Measurements from ENCODE around the gene TMEM92.

- no peak for TF ChIP-seq POLR2A (IDR thresholded peaks at IDR 0.05)
- TF ChIP-seq CTCF (IDR thresholded peaks at IDR 0.05) = no peak
These were observed 15.0 kb downstream of the TMEM92 start for GRCh38 chr17:50289278-50289677.

All from breast epithelium (tissue), 3 donors.